ENCODE data around the gene FAM83E. TPM values are rescaled to one million over a fixed set of nuclear protein-coding genes. Genes with fewer than 3 reads are reported as not detected.

Gene FAM83E
- total and polyA plus RNA-seq, 2 experiments from 2014 or later: 1.0 to 2.3 TPM

DNA sequence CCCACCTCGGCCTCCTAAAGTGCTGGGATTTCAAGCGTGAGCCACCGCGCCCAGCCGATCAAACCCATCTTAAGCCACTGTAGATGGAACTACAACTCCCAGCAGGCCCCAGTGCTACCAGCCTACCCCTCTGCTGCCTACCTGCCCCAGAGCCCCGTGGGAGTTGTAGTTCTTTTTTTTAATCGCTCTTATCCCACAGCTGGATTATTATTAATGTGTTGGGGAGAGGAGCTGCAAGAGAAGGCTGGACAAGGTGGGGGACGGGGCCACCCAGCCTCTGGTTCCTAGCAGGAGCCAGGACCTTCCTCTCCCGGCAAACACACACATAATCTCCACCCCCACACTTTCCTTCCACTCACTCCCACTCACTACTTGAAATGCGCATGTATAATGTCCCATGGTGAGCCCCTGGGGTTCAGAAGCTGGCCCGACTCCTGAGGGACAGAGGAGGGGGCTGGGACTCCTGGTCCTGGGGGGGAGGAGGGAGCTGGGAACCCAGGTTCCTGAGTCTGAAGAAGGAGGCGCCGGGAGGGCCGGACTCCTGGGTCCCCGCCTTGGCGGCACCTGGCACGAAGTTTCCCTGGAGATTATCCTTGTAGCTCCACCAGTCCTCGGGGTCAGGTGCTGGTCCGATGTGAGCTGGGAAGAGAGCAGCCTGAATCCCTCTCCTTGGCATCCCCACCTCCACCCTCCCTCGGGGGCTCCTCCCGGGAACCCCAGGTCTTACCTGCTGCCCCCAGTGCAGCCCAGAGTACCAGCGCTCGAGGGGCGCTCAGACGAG is 30.2 kb upstream of the FAM83E start:
- Histone ChIP-seq H3K36me3 (ENCODE audit: insufficient read depth) (no peaks in the 10 kb centered on the region), H2AFZ (peak overlapping the region; percentile 92), H3K27me3 (ENCODE audit: insufficient read depth) (0 out of 2 replicates have a peak, but pooled peaks cover 7% of the 10 kb centered on the region), H3K9me2 (ENCODE audit: insufficient read depth) (no peaks in the 10 kb centered on the region), H3K4me1 (ENCODE audit: insufficient read depth) (peaks cover 7% of the 10 kb centered on the region; the same call in 1 of the 2 replicates), H3F3A (replicated peaks; ENCODE audit: low read depth) (0 out of 2 replicates have a peak, but pooled peaks cover 13% of the 10 kb centered on the region), H3K79me2 (replicated peaks; ENCODE audit: insufficient read depth) (no peaks in the 10 kb centered on the region), H4K20me1 (replicated peaks; ENCODE audit: insufficient read depth) (no peaks in the 10 kb centered on the region), H3K27ac (ENCODE audit: low read depth) (peak overlapping the region; percentile 91), H3K4me2 (peak overlapping the region; percentile 99), H3K4me3 (peak overlapping the region; percentile 75)
- Mint-ChIP-seq H3K27me3 (ENCODE audit: insufficient read depth, low read depth, poor library complexity) (peaks cover 16% of the 10 kb centered on the region), H3K4me3 (peak overlapping the region; percentile 91), H3K4me1 (peaks cover 12% of the 10 kb centered on the region), H3K36me3 (ENCODE audit: low read depth) (peaks cover 20% of the 10 kb centered on the region), H3K9me3 (no peaks in the 10 kb centered on the region), H3K27ac (peak overlapping the region; percentile 89)
- DNase-seq (ENCODE audit: low spot score) (peak; percentile 92), ATAC-seq (peak; percentile 59)
- TF ChIP-seq, protein P1, sequence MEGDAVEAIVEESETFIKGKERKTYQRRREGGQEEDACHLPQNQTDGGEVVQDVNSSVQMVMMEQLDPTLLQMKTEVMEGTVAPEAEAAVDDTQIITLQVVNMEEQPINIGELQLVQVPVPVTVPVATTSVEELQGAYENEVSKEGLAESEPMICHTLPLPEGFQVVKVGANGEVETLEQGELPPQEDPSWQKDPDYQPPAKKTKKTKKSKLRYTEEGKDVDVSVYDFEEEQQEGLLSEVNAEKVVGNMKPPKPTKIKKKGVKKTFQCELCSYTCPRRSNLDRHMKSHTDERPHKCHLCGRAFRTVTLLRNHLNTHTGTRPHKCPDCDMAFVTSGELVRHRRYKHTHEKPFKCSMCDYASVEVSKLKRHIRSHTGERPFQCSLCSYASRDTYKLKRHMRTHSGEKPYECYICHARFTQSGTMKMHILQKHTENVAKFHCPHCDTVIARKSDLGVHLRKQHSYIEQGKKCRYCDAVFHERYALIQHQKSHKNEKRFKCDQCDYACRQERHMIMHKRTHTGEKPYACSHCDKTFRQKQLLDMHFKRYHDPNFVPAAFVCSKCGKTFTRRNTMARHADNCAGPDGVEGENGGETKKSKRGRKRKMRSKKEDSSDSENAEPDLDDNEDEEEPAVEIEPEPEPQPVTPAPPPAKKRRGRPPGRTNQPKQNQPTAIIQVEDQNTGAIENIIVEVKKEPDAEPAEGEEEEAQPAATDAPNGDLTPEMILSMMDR (conservative IDR thresholded peaks at IDR 0.05; ENCODE audit: low read depth in 2 of 2): no peak
- peak; percentile 28; the same call in 1 of the 2 replicates for TF ChIP-seq POLR2AphosphoS5 (IDR thresholded peaks at IDR 0.05; ENCODE audit: low read depth)
- TF ChIP-seq STAT1 (IDR thresholded peaks at IDR 0.05; ENCODE audit: unreplicated experiment): no peak
- TF ChIP-seq JUNB (IDR thresholded peaks at IDR 0.05; ENCODE audit: unreplicated experiment): no peak
- 0 out of 2 replicates have a peak, but pooled peaks have one; percentile 8 for TF ChIP-seq NANOG (IDR thresholded peaks at IDR 0.05; ENCODE audit: borderline replicate concordance)
- TF ChIP-seq, protein P2, sequence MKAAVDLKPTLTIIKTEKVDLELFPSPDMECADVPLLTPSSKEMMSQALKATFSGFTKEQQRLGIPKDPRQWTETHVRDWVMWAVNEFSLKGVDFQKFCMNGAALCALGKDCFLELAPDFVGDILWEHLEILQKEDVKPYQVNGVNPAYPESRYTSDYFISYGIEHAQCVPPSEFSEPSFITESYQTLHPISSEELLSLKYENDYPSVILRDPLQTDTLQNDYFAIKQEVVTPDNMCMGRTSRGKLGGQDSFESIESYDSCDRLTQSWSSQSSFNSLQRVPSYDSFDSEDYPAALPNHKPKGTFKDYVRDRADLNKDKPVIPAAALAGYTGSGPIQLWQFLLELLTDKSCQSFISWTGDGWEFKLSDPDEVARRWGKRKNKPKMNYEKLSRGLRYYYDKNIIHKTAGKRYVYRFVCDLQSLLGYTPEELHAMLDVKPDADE (IDR thresholded peaks at IDR 0.05): peak; percentile 98
- no peak for TF ChIP-seq ZNF114 (CRISPR knock-in tag; IDR thresholded peaks at IDR 0.05)
- TF ChIP-seq, protein P3, sequence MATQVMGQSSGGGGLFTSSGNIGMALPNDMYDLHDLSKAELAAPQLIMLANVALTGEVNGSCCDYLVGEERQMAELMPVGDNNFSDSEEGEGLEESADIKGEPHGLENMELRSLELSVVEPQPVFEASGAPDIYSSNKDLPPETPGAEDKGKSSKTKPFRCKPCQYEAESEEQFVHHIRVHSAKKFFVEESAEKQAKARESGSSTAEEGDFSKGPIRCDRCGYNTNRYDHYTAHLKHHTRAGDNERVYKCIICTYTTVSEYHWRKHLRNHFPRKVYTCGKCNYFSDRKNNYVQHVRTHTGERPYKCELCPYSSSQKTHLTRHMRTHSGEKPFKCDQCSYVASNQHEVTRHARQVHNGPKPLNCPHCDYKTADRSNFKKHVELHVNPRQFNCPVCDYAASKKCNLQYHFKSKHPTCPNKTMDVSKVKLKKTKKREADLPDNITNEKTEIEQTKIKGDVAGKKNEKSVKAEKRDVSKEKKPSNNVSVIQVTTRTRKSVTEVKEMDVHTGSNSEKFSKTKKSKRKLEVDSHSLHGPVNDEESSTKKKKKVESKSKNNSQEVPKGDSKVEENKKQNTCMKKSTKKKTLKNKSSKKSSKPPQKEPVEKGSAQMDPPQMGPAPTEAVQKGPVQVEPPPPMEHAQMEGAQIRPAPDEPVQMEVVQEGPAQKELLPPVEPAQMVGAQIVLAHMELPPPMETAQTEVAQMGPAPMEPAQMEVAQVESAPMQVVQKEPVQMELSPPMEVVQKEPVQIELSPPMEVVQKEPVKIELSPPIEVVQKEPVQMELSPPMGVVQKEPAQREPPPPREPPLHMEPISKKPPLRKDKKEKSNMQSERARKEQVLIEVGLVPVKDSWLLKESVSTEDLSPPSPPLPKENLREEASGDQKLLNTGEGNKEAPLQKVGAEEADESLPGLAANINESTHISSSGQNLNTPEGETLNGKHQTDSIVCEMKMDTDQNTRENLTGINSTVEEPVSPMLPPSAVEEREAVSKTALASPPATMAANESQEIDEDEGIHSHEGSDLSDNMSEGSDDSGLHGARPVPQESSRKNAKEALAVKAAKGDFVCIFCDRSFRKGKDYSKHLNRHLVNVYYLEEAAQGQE (IDR thresholded peaks at IDR 0.05; ENCODE audit: unreplicated experiment): no peak
- TF ChIP-seq, protein P4, sequence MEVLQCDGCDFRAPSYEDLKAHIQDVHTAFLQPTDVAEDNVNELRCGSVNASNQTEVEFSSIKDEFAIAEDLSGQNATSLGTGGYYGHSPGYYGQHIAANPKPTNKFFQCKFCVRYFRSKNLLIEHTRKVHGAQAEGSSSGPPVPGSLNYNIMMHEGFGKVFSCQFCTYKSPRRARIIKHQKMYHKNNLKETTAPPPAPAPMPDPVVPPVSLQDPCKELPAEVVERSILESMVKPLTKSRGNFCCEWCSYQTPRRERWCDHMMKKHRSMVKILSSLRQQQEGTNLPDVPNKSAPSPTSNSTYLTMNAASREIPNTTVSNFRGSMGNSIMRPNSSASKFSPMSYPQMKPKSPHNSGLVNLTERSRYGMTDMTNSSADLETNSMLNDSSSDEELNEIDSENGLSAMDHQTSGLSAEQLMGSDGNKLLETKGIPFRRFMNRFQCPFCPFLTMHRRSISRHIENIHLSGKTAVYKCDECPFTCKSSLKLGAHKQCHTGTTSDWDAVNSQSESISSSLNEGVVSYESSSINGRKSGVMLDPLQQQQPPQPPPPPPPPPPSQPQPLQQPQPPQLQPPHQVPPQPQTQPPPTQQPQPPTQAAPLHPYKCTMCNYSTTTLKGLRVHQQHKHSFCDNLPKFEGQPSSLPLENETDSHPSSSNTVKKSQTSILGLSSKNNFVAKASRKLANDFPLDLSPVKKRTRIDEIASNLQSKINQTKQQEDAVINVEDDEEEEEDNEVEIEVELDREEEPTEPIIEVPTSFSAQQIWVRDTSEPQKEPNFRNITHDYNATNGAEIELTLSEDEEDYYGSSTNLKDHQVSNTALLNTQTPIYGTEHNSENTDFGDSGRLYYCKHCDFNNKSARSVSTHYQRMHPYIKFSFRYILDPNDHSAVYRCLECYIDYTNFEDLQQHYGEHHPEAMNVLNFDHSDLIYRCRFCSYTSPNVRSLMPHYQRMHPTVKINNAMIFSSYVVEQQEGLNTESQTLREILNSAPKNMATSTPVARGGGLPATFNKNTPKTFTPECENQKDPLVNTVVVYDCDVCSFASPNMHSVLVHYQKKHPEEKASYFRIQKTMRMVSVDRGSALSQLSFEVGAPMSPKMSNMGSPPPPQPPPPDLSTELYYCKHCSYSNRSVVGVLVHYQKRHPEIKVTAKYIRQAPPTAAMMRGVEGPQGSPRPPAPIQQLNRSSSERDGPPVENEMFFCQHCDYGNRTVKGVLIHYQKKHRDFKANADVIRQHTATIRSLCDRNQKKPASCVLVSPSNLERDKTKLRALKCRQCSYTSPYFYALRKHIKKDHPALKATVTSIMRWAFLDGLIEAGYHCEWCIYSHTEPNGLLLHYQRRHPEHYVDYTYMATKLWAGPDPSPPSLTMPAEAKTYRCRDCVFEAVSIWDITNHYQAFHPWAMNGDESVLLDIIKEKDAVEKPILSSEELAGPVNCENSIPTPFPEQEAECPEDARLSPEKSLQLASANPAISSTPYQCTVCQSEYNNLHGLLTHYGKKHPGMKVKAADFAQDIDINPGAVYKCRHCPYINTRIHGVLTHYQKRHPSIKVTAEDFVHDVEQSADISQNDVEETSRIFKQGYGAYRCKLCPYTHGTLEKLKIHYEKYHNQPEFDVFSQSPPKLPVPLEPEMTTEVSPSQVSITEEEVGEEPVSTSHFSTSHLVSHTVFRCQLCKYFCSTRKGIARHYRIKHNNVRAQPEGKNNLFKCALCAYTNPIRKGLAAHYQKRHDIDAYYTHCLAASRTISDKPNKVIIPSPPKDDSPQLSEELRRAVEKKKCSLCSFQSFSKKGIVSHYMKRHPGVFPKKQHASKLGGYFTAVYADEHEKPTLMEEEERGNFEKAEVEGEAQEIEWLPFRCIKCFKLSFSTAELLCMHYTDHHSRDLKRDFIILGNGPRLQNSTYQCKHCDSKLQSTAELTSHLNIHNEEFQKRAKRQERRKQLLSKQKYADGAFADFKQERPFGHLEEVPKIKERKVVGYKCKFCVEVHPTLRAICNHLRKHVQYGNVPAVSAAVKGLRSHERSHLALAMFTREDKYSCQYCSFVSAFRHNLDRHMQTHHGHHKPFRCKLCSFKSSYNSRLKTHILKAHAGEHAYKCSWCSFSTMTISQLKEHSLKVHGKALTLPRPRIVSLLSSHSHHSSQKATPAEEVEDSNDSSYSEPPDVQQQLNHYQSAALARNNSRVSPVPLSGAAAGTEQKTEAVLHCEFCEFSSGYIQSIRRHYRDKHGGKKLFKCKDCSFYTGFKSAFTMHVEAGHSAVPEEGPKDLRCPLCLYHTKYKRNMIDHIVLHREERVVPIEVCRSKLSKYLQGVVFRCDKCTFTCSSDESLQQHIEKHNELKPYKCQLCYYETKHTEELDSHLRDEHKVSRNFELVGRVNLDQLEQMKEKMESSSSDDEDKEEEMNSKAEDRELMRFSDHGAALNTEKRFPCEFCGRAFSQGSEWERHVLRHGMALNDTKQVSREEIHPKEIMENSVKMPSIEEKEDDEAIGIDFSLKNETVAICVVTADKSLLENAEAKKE (CRISPR knock-in tag; IDR thresholded peaks at IDR 0.05): no peak
- 0 out of 2 replicates have a peak, but pooled peaks have one; percentile 56 for TF ChIP-seq CREB1 (CRISPR knock-in tag; IDR thresholded peaks at IDR 0.05; ENCODE audit: low read depth)
- TF ChIP-seq EZH2phosphoT487 (IDR thresholded peaks at IDR 0.05; ENCODE audit: unreplicated experiment): no peak
- TF ChIP-seq EZH2 (IDR thresholded peaks at IDR 0.05; ENCODE audit: low read depth, unreplicated experiment): no peak
- TF ChIP-seq ZNF331 (CRISPR knock-in tag; IDR thresholded peaks at IDR 0.05; ENCODE audit: low read depth): no peak
